DMS53 (cell line): ENCODE data around the gene LRG1.
"Not testable (repeated sequence)": the region's sequence is repeated elsewhere in the genome, so short reads cannot be mapped to it uniquely, and the experiment has no call there.

ENCODE experiments used
- DNase-seq: peaks from one replicate; lab custom pipeline; 2025; lab: John Stamatoyannopoulos, UW

The LRG1 gene

DNA sequence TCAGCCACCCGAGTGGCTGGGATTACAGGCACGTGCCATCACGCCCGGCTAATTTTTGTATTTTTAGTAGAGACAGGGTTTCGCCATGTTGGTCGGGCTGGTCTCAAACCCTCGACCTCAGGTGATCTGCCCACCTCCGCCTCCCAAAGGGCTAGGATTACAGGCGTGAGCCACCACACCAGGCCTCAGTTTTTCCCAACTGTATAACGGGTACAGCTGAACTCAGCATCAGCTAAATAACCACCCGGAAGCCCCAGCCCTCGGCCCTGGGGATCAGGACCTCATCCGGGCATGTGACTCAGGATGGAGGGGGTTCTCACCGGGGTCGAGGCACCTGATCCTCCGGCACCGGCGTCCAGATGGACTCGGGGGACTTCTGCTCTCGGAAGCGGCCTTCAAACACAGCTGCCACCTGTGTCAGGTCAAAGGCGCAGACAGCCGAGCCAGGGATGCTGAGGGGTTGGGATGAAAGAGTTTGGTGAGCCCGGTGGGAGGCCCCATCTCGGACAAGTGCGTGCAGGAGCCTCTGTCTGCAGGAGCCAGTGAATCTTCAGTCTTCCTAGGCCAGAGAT lies 10.7 kb upstream of the LRG1 start:
- DNase-seq: no peak

DNA sequence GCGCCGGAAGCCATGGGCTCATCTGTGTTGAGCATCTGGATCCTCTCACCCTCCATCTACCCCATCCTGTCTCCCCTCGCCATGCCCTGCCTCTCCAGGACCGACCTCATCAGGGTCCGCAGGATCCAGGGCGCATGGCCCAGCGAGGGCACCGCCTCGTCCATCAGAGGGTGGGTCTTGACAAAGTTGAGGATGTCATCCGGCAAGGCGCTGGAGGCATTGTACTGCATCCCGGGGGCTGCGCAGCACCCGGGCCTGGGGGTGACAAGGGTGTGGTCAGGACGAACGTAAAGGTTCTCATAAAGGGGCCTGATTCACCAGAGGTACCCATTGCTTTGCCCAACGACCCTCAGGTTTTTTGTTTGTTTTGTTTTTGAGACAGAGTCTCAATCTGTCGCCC lies 10.2 kb upstream of the LRG1 start:
- no peak for DNase-seq

DNA sequence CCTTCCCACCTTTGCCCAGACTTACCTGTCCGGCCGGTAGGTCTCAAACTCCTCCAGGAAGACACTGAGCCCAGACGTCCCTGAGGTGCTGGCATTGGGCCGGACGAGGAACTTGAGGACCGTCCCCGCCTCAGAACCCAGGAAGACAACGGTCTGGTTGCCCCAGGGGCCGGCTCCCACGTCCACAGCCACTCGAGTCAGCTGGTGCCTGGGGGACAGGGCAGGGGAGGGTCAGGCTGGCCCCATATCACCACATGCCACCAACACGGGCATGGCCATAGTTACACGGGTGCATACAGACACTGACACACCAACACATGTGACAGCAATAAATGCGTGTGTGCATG lies 8.4 kb upstream of the LRG1 start:
- DNase-seq: no peak

DNA sequence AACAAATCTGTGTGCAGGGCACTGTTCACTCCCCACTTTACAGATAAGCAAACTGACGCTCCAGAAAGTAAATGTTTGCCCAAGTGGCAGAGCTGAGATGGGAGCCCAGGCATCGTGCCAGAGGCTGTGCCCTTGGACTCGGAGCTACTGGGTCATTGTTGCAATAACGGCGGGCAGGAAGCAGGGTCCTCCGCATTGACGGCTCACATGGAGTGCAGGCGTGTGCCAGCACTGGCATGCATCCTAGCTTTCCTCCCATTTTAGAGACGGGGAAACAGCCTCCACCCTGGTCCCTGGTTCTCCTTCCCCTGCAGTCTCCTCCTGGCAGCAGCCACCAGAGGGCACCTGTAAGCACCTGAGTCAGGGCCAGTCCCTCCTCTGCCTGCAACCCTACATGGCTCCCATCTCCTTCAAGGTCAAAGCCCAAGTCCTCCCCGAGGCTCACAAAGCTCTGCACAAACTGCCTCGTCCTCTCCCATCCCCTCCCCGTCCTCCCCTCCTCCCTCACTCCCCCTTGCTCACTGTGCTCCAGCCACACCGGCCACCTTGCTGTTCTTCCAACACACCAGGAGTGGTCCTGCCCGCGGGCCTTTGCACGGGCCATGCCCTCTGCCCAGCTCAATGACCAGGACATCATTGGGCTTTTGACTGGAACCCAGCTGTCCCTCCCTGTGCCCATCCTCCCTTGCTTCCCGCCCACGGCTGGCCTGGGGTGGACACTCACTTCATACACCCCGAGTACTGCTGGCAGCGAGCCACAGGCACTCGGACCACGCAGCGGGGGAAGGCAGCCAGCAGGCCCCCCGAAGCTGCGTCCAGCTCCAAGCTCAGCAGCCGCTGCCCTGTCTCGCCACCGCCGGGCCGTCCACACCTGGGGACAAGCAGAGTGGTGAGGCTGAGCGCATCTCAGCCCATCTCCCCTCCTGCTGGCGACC lies 7.7 kb upstream of the LRG1 start:
- DNase-seq: peak; percentile 56

DNA sequence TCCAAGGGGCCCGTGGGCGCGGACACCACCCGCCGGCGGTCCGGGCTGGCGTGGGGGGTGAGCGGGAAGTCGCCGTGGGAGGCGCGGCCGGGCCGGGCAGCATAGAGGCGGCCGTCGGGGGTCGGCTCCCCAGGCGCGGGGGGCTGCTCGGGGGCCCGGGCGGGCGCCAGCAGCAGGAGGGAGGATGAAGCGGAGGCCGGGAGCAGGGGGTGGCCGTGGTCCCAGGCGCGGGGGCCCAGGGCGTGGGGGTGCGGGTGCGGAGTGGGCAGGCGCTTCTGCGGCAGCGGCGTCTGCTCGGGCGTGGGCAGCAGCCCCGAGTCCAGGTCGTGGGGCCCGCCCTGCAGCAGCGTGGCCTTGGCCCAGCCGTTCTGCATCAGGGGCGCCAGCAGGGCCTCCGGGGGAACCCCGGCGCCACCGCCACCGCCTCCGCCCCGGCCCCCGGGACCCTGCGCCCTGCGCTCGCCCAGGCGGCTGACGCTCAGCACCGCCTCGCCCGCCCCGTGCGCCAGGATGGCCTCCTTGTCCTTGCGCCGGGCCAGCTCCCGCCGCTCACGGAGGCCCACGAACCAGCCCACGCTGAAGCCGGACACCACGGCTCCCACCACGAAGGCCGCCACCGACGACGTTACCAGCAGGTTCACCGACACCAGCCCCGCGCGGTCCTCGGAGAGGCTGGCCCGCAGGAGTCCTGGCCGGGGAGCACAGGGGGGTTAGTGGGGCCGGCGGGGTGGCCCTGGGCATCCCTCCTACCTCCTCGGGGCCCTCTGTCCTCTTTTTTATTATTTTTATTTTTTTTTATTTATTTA lies 4.2 kb upstream of the LRG1 start:
- no peak for DNase-seq

DNA sequence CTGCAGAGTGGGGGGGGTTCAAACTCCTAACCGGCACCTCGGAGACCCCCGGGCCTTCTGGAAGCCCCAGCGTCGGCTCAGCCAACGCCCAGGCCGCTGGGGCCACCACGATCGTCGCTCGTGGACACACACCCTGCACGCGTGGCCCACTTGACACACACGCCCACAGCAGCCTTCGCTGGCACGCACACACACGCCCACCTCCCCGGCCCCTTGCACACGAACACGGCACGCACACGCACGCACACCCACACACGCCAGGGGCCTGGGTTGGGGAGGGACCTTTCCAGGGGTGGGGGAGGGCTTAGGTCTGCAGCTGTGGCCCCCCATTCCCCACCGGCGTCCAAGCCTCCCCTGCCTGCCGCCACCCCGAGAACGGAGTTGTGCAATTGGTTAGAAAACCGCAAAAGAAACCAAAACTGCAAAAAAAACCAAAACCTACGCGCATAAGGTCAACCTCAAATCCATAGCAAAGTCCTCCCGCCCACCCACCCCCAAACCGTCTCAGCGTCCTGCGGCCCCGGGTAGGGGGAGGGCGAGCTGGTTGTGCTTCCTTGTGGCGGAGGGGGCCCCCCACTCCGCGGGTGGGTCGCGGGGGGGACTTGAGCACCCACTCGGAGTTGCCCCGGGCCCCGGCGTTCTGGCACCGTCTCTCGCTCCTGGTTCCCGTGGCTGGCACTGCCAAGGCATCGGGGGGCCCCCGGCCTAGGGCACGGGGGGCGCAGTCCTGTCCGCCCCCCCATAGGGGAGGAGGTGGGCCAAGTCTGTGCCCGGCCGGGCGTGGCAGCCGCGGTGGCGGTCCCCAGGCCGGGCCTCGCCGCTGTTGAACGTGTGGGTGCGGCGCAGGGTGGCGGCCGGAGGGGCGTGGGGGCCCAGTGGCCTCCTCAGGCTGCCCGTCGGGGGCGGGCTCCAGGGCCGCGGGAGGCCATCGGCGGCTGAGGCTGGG lies 3.3 kb upstream of the LRG1 start:
- DNase-seq: no peak

DNA sequence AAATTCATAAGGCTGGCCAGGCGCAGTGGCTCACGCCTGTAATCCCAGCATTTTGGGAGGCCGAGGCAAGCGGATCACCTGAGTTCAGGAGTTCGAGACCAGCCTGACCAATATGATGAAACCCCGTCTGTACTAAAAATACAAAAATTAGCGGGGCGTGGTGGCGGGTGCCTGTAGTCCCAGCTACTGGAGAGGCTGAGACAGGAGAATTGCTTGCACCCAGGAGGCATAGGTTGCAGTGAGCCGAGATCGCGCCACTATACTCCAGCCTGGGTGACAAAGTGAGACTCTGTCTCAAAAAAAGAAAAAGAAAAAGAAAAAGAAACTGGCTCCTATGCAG lies 1.9 kb upstream of the LRG1 start:
- DNase-seq: not testable (repeated sequence)

DNA sequence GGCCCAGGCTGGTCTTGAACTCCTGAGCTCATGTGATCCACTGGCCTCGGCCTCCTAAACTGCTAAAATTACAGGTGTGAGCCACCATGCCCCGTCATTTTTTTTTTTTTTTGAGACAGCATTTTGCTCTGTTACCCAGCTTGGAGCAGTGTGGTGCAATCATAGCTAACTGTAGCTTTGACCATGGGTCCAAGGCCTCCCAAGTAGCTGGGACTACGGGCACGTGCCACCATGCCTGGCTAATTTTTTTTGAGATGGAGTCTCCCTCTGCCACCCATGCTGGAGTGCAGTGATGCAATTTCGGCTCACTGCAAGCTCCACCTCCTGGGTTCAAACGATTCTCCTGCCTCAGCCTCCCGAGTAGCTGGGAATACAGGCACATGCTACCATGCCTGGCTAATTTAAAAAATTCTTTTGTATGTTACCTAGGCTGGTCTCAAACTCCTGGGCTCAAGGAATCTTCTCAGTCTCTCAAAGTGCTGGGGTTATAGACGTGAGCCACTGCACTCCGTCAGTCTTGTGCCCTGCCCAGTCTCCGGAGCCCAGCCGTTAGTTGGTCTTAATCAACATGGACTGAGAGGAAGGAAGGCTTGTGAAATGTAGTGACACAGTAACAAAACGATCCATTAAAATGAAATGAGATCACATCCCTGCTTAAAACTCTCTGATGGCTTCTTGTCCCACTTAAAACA lies 1.4 kb upstream of the LRG1 start:
- no peak for DNase-seq

DNA sequence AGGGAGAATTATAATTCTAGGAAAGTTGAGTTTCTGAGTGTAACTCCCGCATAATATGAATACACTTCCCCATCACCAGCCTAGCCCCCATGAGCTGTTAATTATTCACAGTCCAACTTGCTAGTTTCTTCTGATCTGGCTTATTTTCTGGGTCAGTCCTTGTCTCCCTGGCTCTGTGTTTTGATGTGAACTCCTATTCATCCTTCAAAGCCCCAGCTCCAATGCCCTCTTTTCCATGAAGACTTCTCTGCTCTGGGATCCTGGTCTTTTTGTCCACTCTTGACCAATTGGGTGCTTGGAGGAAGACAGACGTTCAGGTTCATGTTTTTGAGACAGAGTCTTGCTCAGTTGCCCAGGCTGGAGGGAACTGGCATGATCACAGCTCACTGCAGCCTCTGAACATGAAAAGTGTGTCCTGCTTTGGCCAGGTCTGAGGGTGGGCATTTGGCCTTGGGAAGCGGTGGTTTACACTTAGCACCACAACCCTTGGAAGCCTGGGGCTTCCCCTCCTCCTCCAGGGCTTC lies 605 bp downstream of the LRG1 start:
- no peak for DNase-seq

DNA sequence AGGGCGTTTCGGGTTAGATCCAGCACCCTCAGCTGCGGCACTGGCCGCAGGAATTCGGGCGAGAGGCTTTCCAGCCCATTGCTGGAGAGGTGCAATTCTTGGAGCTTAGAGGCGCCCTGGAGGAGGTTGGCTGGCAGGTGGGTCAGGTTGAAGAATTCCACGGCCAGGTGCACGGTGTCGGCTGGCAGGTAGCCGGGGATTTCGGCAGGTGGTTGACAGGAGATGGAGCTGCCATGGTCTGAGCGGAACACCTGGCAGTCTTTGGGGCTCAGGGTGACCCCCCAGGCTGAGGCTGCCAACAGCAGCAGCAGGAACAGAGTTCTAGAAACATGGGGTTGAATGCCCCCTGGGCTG lies 1.3 kb downstream of the LRG1 start:
- DNase-seq: peak; percentile 64

DNA sequence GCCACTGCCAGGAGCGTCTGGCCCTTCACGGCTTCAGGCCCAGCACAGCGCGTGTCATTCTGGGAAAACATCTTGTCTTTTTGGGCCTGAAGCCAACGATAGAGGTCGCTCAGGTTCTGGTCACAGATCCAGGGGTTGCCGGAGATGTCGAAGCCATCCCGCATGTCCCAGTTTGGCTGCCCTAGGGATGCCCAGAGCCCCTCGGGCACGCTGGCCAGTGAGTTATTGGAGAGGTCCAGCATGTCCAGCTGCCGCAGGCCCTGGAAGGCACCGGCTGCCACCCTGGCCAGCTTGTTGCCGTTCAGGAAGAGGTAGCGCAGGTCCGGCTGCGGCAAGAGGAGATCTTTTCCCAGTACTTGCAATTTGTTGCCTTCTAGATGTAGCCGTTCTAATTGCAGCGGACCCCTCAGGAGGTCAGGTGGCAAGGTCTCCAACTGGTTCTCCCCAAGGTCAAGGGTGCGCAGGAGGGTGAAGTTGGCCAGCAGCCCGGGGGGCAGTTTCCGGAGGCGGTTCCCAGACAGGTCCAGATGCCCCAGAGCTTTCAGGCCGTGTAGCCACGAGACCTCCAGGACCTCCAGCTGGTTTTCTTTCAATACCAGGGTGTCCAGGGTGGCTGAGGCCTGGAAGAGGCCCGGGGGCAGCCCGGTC lies 1.8 kb downstream of the LRG1 start:
- peak; percentile 59 for DNase-seq

DNA sequence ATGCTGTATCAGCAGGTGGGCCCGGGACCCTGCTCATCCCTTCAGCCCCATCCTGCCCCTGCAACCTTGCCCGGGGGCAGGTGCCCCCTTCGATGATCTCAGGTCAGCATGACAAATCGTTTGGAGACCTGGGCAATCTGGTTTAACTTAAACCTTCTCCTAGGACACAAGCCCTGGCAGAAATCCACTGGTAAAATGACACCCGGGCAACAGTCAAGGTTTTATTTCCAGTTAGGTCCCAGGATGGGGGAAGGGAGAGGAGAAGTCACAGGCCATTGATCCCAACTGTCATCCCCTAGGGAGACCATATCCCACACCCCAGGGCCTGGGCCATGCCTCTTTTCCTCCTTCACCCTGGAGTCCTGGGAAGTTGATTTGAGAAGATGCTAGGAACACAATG lies 3.0 kb downstream of the LRG1 start:
- DNase-seq: no peak

DNA sequence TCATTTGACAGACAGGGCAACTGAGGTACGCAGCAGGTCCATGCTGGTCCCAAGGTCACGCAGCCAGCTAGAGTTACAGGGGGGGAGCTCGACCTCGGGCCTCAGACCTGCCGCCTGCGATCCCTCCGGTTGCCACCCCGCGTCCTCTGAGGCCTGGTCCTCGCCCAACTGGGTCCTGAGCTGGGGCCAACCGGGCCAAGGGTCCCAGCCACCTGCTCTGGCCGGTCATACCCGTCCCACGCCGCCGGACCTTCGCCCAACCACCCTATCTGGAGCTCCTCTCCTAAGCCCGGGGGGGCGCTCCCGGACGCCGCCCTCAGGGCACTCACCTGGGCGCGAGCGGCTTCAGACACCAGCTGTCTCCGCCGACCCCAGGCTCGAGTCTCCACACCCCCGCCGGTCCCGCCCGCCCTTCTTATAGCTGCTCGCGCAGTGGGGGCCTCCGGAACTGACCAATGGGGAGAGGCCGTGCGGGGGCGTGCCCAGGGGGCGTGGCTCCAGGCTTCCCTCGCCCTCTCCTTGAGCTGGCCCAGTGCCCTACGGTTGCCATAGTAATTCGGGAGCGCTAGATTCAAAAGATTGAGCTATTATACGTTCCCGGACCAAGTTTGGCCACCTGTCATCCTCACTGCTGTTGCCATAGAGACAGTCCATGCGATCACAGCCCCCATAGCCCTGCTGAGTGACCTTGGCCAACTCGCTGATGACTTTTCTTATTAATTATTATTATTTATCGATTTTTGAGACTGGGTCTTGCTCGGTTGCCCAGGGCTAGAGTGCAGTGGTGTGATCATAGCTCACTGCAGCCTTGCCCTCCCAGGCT lies 4.8 kb downstream of the LRG1 start, which contains the start of gene PLIN5:
TSS of gene PLIN5 (minus strand) at position 389 of the 823 bp plus-strand sequence. CDS start 1,150 bp downstream, outside the sequence.
- DNase-seq: peak; percentile 93

DNA sequence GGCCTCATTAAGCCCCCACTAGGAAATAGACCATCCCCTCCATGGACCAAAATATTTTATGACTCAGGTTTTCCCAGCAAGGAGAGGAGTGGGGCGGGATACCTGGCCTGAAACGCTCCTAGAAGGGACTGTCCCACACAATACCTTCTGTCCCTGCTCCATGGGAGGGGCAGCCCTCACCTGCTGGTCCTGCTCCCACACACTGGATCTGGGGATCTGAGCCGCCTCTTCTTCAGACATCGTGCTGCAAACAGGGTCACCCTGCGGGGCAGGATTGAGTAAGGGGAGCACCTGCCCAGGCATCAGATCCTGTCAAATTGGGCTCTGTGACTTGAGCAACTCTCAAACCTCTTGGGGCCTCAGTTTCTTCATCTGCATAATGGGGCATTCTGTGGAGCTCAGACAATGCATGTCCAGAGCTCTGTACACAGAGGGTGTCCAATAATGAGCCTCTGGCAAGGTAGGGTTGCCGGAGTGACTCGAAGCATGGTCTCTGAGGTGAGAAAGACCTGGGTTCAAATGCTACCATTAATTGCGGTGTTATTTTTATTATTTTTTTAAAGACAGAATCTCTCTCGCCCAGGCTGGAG lies 5.9 kb downstream of the LRG1 start:
- DNase-seq: peak; percentile 39

DNA sequence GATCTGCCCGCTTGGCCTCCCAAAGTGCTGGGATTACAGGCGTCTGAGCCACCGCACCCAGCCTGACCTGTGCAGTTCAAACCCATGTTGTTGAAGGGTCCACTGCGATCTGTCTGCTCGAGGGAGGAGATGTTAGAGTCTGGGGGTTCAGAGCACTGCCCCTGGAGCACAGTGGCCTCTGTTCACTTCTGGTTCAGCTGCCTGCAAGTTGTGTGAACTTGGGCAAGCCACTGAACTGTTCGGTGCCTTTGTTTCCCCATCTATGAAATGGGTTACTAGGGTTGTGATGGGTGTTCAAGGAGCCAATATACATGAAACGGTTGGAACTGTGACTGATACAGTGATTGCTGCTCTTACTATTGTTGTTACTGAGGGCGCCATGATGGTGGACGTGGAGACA lies 6.5 kb downstream of the LRG1 start:
- DNase-seq: peak; percentile 37

DNA sequence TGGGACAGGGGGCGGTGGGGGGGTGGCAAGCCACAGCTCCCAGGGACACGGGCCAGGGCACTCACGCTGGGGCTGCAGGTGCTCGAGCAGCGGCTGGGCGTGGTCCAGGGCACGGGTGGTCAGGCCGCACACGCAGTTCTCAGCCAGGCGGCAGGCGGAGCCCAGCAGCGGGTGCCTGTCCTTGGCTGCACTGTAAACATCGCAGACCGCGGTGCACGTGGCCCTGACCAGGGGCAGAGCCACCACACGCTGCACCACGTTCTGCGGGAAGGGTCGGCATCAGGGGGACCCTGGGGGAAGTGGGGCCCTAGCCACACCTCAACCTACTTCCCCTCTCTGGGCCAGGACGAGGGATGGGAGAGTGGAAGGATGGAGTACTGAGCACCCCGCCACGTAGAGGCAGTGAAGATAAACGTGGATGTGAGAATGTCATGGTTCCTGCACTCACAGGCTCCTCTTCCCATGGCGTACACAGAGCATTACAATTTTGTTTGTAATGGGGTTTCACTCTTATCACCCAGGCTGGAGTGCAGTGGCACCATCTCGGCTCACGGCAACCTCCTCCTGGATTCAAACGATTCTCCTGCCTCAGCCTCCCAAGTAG lies 8.2 kb downstream of the LRG1 start:
- DNase-seq: peak; percentile 58

DNA sequence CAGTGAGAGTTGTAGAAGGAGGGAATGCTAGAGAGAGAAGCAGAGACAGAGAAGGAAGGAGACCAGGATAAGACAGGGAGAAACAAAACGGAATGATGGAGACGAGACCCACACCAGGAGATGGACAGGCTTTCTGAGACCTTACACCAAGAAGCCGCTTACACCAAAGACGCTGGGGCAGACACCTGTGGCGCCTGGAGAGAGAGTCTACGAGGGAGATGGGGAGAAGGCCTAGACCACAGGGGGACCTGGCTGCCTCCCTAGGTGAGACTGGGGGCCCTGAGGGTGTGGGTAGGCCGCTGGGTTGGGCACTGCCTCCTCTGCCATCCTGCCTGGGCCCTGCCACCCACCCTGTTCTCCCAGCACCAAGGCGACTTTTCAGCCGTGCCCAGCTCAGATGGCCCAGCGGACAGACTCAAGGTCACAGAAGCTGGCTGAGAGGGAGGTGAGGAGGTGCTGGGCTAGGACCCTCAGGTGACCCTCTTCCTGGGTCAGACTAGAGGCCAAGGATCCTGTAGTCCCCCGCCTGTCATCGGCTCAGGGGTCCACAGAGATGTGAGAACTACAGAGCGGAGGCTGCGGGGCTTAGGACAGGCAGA lies 9.8 kb downstream of the LRG1 start:
- no peak for DNase-seq

DNA sequence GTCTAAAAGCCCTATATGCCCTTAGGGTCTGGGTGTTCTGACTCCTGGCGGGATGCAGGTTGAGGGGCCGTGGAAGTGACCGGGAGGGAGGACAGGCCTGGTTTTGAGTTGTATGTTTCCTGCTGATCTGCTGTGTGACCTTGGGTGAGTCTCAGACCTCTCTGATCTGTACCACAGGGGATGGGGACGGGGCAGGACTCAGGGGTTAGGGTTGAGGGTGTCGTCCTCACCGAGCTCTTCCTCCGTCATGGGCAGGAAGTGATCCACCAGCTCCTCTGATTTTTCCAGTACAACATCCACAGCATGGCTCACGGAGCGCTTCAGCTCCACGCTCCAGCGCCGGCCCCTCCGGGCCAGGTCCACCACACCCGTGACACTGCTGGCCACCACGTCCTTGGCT lies 11.0 kb downstream of the LRG1 start:
- DNase-seq: no peak
